WI38 (cell line): ENCODE data around the gene RHBG.

ENCODE experiments used
- H3K4me3 ChIP-seq: 2 replicates; pipeline ENCODE4 v1.5.1; 2011; ENCODE audit warnings: low read depth, mild to moderate bottlenecking, control low read depth, low read length
- CTCF ChIP-seq: IDR thresholded peaks from 2 replicates; pipeline ENCODE4 v1.5.1; 2012; ENCODE audit warnings: low read depth, mild to moderate bottlenecking, control low read depth, low read length

Gene RHBG

DNA sequence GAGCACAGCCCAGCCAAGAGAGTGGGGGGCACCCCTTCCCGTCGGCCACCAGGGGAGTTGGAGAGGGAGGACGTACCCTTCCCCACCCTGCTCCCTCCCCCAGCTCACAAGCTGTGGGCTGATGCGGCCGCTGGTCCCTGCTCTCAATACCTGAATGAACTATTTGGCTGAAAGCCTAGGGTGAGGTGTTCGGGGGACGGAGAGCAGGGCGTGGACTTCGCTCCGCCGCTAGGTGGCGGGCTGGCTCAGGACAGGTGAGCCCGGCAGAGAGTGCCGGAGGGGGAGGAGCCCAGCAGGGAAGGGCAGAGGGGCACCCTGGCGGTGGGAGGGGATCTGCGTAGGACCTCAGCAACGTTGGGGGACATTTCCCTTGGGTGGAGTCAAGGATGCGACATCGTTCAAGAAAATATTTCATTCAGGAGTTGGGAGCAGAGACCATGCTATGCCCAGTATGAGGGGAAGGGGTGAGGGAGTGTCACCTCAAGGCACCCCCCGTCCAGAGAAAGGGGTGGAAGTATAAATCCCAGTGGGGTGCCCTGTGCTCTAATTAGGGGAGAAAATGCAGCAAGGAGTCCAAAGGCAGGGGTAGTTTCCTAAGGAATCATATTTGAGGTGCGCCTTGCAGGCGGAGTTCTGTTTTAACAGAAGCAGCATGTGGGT lies 12.0 kb upstream of the RHBG start:
- TF ChIP-seq CTCF = peak; percentile 67
- no peak overlapping the region for H3K4me3 ChIP-seq

GRCh38 chr1:156357977-156358376 lies 11.0 kb upstream of the RHBG start:
- no peak overlapping the region for H3K4me3 ChIP-seq
- TF ChIP-seq CTCF = no peak

GRCh38 chr1:156358641-156359040 lies 10.4 kb upstream of the RHBG start:
- no peak overlapping the region for H3K4me3 ChIP-seq
- TF ChIP-seq CTCF = no peak

DNA sequence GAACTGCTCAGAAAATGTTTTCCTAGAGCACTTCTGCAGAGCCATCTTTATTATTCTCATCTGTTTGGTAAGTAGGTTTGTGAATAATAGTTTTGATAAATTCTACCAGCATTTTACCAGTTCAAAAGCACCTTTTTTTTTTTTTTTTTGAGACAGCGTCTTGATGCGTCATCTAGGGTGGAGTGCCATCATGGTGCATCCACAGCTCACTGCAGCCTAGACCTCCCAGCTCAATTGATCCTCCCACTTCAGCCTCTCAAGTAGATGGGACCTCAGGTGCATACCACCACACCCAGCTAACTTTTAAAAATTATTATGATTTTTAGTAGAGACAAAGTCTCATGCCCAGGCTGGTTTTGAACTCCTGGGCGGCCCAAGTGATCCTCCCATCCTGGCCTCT lies 9.8 kb upstream of the RHBG start:
- no peak overlapping the region for H3K4me3 ChIP-seq
- TF ChIP-seq CTCF = no peak

DNA sequence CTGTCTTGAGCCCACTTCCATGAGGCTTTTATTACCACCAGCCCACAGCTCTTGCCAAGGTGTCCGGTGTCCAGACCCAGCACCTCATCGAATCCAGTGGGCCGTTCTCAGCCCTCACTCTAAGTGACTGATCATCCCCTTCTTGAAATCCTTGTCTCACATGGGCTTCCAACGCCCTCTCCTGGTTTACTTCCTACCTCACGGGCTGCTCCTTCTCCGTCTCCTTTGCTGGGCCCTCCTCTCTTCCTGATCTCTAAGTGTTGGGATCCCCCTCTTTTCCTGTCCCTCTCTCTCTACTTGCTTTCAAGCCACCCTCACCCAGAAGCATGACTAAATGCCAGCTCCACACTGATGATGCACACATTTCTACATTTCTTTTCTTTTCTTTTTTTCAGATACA lies 9.0 kb upstream of the RHBG start:
- no peak overlapping the region for H3K4me3 ChIP-seq
- TF ChIP-seq CTCF = peak; percentile 38; the same call in 1 of the 2 replicates

DNA sequence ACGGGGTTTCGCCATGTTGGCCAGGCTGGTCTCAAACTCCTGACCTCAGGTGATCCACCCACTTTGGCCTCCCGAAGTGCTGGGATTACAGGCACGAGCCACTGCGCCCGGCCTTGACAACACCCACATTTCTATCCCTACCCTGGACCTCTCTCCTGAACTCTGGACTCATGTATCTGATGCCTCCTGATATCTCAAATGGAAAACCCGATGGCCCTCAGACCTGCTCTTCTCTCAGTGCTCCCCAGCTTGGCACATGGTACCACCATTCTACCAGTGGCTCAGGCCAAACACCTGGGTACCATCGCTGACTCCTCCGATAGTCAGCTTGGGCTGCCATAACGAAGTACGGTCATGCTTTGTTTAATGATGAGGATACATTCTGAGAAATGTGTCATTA lies 8.5 kb upstream of the RHBG start:
- H3K4me3 ChIP-seq = no peak overlapping the region
- TF ChIP-seq CTCF = no peak

DNA sequence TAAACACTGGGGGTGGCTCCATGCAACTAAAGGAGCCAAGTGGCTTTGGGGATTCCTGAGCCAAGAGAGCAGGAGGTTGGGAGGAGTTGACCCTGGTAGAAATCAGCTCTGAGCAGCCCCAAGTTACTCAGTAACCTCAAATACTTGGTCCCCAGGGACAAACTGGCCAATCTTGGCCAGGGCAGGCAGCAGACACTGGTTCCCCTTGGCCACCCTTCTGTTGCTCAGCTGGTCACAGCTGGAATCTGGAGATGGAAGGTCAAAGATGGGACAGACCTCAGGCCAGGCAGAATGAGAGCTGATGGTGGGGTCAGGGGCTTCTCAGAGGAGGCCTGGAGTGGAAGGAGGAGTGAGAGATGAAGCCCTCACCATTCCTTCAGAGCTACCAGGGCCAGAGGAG lies 3.3 kb upstream of the RHBG start:
- no peak for TF ChIP-seq CTCF

More for the DNA sequence above, 3.3 kb upstream of the RHBG start:
- H3K4me3 ChIP-seq = no peak overlapping the region
